Right forelimb (tissue), 1 donor: ENCODE data around the gene VEPH1.
A peak's percentile ranks its signal among the peaks of the same experiment; 100 is the strongest.

Experiments
- DNase-seq: peaks from one replicate; pipeline ENCODE4 v3.0.0-alpha.2; 2018

VEPH1 gene

DNA sequence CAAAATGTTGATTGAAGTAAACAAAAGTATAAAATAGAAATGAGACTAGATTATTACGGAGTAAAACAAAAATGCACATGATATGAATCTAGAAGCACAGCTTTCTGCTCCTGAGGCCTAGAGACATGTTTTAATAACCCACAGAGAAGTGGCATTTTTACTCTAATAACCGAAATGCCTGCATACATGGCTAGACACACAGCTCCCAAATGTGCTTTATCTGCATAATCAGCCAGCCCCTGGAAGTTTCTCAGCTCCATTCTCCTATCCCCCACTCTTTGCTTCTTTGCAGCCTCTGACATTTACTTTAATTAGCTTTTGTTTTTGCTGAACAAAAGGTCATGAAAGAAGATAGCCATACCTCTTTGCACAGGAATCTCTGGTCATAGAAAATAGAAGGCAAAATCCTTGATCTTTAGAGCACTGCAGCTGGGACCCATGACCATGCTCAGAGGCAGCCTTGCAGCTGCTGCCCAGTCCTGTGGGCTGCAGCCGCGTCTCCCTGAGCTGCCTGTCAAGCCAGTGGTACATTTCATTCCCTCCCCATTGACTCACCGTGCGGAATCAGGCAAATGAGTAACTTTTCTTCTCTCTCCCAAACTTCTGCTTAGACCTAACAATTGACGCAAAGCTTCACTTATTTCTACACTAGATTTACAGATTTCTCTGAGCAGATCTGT, at the start of gene VEPH1:
Gene VEPH1, minus strand, starts transcription at position 501 of the 680 bp plus-strand sequence. CDS start 8,067 bp downstream, outside the sequence.
- no peak for DNase-seq

DNA sequence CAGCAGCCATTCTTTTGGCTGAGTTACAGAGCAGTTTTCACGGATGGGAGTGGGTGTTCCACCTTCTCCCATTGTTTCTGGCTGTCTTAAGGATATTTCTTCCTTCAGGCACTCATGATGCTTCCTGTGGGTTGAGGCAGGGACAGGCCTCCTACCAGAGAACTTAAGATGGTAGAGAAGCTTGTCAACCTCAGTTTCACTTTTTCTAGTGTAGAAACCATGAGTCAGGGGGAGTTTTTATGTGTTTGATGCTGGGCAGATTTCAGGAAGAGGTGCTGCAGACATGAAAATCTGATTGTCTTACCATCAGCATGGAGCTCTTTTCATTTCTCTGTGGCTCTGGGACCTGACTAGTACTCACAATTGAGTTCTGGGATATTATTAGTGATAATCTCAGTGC, 48.7 kb upstream of the VEPH1 start:
- DNase-seq = no peak

DNA sequence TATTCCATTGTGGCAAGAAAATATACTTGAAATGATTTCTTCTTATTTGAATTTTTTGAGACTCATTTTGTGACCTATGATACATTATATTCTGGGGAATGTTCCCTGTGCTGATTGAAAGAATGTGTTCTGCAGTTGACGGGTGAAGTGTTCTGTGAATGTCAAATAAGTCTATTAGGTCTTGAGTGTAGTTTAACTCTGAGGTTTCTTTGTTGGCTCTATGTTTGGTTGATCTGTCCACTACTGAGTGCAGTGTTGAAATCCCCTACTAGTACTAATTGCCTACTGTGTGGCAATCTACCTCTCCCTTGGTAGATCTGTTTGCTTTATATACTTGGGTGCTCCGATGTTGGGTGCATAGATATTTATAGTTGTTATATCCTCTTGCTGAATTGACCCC, 46.3 kb upstream of the VEPH1 start:
- no peak for DNase-seq

DNA sequence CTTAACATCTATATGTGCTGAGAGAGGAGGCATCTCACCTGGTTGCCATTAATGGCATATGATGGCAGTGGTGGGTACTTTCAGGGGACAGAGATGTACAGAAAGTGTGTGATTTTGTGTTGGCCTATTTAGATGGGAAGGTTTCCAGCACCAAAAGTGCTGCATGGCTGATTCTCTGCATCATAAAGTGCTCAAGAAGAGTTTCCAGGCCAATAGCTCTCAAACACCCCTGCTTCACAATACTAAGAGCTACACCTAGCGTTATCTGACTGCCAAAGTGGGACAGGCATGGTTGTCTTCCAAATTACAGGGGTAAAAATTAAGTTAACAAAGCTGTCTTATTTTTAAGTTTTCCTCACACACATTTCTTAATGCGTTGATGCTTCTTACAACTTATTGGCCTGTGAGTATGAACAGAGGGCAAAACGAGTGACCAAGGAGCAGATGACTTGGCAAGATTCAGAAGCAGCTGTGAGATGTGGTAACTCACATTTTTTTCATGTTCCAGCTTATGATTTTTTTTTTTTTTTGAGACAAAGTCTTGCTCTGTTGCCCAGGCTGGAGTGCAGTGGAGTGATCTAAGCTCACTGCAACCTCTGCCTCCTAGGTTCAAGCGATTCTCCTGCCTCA, 41.4 kb upstream of the VEPH1 start:
- DNase-seq = no peak

DNA sequence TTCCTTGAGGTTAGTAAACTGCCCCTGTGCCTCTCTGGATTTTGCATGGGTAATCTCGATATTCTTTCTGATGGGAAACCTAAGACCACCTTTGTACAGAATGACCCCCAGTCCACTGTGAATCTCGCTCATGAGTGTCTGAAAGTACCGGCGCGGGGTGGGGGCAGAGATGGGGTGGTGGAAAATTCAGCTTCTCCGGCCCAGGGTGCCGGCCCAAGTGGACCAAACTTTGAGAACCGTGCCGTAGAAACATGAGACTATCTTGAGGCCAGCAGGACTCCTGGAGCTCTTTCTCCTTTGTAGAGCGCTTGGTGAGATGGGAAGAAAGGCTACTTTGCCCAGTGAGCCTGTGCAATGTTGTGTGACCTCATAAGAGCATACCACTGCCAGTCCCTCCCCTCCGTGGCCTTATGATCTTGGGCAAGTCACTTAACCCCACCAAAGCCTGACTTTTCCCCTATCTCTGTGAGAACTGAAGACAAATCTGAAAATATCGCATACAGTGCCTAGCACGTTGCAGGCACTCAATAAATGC, 40.4 kb upstream of the VEPH1 start:
- DNase-seq = no peak

DNA sequence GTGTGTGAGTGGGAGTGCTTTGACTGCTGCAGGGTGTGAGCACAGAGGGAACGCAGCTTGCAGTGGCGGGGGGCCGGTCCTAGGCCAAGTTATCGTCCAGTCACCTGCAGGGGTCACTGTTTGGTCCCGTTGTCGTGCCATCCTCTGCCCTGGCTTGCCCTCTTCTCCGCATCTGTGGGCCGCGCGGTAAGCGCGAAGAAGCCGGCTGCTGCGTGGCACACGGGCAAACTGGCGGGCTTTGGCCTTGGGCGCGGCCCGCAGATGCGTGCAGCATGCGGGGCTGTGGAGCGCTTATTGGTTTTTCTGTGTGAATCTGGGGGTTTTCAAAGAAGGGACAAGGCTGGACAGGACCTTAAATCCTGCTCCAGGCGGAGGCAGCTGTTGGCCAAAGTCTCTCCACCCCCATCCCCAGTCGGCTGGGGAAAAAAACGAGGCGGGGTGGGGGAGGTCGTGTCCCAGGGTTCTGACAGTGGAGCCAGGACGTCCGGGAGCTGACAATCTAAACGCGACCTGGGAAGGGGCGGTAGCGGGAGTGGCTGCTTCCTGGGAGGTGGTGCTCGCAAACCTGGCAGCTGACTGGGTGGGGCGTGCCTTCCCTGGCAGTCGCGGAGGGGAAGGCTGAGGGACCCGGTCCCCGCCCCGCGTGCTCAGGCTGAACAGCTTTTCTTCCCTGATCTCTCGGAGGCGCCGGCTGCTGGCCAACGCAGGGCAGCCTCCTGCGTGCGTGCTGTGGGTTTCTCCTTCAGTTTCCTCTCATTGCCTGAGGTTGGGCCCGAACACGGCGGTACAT, 39.7 kb upstream of the VEPH1 start:
- peak; percentile 83 for DNase-seq

DNA sequence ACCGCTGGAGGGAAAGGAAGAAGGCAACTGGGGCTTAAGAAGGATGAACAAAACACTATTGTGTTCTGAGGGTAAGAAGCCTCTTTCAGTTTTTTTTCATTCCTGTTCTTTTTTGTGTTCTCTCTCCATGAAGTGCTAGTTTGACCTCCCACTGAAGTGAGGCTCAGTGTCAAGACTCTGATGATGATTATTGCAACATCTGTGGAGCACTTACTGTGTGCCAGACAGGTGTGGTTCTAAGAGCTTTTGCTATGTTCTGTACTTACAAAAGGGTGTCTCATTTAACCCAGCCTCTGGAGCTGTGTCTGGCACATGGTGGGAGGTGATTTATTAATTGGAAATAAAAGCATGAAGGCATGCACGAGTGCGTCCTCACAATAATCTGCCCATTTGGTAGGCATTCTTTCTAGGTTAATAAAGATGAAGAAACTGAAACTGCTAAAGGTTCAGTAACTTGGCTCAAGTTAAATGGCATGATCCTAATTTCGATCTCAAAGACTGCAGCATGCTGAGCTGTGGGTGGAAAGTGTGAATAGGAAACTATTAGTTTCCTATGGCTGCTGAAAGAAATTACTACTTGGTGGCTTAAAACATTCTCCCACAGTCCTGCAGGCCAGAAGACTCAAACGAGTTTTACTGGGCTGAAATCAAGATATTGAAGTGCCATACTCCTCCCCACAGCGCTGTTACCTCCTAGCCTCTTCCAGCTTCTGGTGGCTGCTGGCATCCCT, 38.5 kb upstream of the VEPH1 start:
- DNase-seq = no peak

DNA sequence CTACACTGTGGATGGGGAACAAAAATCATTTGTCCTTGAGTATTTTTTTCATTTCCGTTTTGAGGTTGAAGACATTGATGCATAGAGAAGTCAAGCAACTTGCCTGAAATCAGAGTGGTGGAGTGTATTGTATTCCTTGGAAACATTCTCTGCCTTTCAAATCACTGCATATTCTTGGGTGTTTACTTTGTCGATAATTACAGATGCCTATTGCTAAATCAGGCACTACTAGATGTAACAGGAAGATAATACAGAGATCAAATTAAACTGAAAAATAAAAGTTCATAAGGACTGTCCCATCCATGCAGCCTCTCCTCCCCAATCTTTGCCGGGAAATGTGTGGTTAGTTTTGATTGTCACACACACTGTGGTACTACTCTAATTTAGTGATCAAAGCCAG, 37.4 kb upstream of the VEPH1 start:
- no peak for DNase-seq

DNA sequence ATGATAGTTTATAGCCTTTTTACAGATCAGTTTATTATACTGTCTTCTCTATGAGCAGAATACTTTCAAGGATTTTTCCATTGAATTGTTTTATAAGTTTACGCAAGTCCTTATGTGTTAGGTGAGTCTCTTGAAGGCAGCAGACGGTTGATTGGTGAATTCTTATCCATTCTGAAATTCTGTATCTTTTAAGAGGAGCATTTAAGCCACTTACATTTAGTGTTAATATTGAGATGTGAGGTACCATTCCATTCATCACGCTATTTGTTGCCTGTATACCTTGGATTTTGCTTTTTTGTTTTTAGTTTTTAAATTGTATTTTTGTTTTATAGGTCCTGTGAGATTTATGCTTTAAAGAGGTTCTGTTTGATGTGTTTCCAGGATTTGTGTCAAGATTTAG, 32.5 kb upstream of the VEPH1 start:
- DNase-seq = no peak

DNA sequence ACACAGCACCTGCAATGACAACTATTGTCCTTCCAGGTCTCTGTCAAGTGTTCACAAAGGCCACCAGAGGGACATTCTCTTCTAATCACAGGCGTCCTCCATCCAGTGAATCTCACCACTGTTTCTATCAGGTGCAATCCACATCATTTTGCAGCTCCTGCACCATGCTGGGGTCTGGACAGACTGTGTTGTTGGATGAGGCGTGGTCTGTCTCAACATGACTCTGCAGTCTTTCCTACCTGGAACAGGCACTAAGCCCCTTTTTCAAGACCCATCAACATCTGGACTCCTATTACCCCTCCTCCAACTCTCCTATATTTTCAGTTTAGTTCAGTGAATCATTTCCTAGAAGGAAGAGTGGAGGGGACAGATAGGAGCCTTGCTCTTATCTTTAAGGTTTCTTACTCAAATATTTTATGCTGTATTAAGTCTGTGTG, 31.5 kb upstream of the VEPH1 start:
- no peak for DNase-seq

DNA sequence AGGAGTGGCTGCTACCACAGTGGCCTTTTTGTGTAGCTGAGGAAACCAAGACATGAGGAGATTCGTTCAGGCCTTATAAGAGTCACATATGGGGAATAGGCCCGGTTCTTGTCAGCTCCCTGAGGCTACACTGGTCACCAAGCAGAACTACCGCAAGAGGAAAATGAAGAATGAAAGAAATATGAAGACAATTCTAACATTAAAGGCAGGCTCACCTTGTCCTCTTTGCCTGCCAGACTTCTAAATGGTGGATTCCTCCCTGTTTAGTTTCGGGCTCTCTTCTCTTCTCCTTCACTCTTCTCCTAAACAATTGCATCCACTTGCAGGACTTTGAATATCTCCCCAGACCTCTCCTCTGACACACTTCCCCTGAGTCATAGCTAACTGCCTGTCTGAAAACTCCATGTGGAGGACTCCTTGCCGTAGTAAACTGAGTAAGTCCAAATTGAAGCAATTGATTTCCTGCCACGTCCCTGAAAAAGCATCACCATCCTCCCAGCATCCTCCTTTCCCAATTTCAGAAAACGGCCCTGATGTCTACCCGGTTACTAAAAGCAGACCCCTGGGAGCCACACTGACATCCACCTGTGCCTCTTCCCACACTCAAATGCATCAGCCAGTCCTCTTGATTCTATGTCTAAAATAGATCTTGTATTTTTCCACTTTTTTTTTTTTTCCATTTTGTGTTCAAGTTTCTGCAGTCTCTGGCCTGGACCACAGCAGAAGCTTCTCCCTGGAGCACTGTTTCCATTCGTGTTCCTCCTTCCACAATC, 30.3 kb upstream of the VEPH1 start:
- DNase-seq = no peak

DNA sequence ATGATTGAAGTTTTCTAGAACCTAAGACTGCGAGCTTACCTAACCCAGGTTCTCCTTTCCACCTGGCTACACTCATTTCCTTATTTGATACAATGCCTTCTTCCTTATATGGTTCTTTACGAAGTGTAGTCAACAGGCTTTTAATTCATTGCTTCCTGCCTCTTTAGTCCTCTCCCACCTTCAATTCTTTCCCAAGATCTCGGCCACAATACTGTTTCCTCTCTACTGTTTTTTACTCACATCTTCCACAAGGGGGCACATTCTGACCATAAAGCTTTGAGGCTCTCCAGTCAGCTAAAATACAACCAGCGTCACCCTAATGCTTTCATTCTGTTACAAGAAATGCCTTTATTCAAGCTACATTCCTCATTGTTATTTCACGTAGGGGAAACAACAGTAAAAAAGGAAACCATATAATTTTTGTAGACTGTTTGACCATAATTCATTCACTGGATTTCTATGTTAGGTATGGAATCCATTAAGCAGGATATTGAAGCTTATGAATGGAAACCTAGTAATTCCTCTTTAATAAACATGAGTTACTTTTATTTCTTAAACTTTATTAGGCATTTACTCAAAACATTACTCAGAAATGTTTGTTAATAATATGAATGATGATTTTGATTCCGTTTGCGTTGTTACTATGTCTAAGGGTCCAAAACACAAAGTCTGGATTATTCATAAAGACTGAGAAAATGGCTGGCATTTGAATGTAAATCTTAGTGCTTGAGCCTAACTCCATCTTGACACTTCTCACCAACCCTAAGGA, 29.5 kb upstream of the VEPH1 start:
- DNase-seq = no peak

DNA sequence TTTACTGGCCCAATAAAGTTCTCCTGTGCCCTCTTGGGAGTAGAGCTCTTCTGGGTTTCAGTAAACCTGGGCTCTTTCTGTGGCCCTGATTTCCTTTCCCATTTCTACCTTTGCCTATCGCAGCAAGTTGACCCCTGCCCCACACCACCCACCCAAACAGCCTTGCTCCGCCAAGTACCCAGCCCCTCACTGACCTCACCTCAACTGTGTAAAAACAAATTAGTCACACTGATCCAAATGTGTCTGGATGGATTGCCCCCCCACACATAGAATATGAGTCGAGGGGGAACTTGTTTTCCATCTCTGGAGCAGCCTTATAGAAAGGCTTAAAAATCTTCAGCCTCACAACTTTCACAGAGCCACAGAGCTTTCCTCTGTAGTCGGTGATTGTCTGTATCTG, 28.6 kb upstream of the VEPH1 start:
- no peak for DNase-seq

DNA sequence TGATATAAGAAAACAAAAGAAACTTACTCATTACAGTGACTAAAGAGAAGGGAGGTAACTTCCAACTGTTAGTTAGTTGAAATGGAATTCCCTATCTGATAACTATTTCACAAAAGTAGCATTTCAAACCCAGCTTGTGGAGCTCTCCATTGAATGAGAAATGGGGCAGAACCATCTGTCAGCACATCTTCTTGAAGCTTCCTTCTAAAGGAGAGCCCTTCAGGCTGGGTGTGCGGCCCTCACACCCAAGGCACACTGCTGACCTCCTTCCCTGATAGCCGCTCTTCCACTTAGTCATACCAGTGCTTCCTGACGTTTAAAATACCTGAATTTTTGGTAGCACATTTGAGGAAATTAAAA, 28.1 kb upstream of the VEPH1 start:
- no peak for DNase-seq

DNA sequence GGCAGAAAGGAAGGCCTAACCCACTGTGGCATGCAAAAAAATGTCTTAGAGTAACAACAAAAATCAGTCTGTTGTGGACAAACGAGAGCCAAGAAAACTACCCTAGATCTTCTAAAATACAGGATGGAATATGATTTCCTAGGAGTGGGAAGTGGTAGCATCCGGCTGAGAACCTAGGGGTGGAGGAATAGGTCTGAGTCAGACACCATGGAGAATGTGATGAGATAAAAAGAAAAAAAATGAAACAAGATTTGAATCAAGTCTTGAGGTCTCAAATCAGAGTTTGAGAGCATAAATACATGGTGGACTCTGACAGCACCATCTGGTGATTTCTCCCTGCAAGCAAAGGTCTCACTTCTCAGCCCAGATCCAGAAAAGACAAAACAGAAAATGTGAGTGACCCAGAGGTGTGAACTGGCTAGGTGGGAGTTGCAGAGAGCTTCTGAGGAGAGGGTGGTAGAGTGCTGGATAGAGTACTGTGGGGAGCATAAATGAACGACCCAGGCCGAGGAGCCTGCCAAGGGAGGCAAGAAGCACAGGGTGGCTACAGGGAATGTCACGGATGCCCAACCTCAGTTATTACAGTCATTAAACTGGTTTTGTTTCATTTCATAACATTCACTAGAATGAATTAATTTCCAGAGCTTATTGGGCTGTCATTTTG, 27.6 kb upstream of the VEPH1 start:
- no peak for DNase-seq

DNA sequence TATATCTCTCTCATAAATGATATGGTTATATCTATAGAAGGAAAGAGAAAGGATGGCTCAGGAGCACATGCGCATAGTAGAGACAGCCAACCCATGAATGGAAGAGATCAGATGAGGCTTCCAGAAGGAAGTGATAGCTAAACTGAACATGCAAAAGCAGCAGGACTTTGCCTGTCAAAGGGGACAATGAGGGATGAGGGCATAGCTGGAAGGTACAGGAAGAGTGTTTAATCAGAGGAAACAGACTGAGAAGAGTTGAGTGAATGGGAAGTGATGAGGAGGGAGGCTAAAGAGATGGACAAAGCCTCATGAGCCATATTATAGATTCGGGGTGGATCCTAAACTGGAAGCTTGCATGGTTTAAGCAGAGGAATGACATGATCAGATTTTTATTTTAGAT, 26.5 kb upstream of the VEPH1 start:
- no peak for DNase-seq

DNA sequence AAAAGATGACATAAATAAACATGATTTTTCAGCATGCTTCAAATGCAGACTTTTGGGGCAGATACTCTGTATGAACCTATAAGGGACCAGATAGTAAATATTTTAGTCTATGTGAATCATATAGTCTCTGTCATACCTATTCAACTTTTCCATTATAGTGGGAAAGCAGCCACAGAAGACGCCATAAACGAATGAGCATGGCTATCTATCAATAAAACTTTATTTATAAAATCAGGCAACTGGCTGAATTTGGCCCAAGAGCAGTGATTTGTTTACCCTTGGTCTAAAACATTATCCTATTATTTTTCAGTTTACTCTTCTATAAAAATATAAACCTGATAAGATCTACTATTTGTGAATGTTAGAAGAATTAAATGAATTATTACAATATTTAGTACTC, 25.9 kb upstream of the VEPH1 start:
- DNase-seq = no peak

DNA sequence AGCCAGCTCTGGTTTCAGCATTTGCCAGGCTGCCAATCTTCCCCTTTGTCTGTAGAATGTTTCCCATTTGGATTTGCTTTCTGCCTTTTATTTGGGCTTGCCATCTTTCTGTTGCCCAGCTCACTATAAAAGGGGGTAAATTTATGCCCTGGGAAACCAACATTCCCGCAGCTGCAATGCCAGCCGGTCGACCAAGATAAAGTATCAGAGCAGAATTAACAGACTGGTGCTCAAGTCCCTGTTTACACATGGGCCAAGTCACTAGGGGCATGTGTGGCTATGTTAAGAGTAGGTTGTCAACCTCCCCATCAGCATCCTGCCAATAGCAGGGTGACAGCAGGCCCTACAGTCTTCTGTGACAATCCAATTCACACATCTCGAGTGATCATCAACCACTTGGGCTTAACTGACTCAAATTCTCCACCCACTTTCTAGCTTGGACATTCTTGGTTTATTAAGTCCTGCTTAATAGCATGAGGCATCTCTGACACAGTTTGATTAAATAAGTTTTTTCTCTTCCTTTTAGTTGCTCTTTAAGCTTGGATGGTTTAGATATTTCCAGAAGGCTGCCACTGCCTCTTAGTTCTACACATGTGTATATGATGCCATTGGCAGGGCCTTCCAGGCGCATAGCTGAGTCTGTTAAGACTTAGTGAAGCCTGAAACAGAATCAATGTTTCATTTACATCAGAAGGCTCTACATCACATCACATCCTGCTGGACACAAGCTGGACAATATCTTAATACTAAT, 24.1 kb upstream of the VEPH1 start:
- no peak for DNase-seq

DNA sequence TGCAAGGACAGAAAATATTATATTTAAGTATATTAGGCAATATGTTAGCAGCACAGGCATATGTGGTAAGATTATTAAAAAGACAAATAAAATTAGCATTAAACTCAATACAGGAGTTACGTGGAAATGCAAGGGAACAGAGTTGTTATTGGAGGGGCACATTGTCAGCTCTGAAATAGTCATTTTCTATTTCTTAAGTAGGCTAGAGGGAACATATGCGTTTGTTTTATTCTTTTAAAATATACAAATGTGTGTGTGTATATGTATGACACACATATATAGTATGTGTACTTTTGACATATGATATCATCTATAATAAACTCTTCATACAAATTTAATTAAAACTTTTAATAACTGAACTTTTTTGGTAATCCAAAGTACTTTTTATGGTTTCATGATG, 22.8 kb upstream of the VEPH1 start:
- no peak for DNase-seq

DNA sequence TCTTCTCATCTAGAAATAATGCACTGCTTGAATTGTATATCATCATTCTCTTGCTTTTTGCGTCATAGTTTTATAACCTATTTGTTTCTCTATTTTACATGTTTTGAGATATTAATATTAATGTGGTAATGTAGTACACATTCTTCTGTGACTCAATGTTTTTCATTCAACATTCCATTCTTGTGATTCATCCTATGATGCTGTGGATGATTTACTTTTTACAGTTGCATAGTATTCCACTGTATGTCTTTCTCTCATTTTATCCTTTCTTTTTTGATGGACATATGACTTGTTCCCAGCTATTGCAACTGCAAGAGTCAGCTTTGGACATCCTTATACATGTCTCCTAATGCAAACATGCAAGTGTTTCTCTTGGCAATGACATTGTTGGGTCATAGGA, 20.6 kb upstream of the VEPH1 start:
- DNase-seq = no peak
